ENCODE data around the gene MCF2L.

The MCF2L gene

DNA sequence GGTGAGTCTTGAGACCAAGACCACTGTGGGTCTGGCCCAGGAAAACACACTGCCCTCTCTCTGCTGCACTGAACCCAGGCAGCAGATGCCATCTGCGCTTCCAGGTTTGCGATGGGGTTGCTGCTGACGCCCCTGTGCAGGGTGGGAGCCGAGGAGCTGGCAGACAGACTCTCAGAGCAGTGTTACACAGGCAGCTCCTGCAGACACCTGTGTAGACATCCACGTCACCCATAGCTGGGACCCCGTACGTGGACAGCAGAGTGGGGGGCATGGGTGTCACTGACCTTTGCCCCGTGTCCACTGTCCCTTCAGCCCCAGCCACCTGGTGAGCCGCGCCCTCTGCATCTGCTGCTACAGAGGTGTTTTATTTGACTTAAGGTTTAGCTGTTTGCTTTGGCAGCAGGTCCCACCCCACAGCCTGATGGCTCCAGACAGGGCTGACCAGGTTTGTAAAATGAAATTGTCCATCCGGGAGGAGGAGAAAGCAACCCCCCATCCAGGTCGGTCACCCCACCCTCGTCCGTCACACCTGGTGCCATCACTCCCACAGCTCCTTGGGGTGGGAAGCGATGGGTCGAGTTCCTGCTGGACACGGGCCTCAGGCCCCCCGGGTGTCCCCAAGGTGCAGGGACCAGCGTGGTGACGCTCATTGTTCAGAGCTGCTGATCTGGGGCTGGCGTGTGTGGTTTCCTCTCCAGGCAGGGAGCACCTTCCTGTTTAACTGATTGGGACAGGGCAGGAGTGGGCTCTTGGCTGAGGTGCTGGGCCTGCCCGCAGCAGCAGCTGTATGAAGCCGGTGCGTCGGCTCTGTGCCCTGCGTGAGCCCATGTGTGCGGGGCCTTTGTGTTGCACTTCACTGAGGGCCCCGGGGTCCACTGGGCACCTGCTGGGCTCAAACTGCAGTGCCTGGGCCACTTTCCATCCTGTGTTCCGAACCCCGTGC lies 28.4 kb downstream of the MCF2L start:
- DNase-seq (ENCODE audit: low read depth) = no peak

DNA sequence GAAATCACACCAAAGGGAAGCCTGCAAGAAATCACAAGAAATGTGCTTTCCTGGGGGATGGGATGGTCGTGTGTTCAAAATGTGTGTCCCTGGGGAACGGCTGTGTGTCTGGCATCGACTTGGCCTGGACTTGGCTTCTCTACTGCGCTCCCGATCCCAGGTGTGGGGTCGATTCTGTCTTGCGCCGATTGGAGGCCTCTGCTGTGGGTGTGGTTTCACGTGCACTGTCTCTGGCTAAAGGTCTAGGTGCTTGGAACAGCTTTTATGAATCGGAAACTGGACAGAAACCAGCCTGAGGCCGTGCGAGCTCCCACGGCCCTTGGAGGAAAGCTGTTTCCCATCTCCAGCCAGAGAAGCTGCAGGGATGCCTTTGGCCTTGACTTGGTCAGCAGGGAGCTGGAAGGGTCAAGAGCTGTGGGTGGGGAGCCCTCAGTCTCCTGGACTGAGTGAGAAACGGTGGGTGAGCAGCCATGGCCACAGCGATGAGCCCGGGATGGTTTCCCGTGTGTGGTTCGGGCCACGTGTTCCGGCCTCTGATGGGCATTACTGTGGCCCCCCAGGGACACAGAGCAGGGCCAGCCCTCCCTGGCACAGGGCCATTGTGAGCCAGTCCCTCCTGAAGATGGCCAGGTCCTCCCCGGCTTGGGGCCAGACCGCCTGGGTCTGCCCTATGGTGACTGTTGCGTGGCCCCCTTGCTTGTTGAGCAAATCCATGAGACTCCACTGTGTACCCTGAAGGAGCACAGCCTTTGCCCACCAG lies 29.7 kb downstream of the MCF2L start:
- no peak for DNase-seq (ENCODE audit: low read depth)

DNA sequence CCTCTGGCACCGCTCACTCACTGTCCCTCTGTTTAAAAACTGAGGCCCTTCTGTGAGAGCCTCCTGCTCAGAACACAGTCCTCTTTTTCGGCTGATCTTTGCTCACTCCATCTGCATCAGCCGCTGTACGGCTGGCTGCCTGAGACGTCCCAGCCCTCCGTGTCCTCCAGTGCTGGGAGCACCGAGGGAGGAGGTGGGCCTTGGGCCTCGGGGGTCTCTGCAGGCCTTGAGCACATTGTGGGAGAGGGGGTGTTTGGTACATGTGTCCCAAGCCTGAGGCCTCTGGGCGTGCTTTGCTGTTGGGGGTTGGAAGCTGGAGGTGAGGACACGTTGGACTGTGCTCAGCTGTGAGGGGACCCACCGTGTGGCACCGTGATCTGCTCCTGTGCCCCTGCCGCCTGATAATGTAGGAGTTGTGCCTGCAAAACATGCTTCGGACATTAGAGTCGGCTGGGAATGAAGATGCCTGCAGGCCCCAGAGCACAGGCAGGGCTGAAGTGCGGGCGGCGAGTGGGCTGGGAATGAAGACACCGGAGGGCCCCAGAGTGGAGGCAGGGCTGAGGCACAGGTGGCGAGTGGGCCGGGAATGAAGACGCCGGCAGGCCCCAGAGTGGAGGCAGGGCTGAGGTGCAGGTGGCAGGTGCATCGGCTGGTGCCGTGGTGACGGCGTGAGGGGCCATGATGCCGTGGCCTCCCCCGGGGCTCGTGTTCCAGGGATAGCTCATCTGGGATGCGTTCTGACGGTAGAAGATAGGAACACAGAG lies 30.6 kb downstream of the MCF2L start:
- DNase-seq (ENCODE audit: low read depth) = no peak

- no peak for DNase-seq (ENCODE audit: low read depth)
These were observed 31.6 kb downstream of the MCF2L start for GRCh38 chr13:113000575-113000974.

DNA sequence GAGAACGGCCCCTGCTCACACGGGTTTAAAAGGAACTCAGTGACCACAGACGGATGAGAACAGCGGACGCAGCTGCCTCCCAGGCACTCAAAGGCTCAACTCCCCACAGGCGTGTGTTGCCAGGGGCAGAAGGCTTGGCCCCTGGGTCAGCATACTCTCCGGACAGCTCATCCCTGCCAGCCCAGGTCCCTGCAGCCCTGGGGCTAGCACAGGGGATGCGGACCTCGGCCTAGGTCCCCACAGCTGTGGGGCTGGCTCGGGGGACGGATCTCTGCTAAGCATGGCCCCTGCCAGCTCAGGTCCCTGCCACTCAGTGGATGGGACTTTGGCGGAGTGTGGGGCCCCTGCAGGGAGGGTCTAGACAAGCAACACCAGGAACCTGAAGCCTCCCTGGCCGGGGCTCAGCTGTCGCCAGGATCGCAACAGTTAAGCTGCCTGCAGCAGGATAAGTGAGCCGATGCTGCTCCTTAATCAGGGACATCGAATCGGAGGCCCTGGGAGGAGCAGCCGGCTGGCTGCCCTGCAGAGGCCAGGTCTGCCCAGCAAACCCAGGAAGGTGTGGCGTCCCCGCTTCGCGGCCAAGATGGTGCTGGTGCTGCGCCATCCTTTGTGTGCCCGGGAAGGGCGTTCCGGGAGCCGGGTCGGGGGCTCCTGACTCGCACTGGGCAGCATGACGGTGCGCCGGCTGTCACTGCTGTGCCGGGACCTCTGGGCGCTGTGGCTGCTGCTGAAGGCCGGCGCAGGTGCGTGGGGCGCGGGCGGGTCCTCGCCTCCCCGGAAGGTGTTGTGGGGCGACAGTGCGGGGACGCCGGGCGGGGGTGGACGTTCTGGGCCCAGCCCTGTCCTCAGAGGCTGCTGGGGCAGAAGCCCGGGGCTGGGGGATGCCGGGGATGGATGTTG lies 32.5 kb downstream of the MCF2L start:
- DNase-seq (ENCODE audit: low read depth) = no peak

DNA sequence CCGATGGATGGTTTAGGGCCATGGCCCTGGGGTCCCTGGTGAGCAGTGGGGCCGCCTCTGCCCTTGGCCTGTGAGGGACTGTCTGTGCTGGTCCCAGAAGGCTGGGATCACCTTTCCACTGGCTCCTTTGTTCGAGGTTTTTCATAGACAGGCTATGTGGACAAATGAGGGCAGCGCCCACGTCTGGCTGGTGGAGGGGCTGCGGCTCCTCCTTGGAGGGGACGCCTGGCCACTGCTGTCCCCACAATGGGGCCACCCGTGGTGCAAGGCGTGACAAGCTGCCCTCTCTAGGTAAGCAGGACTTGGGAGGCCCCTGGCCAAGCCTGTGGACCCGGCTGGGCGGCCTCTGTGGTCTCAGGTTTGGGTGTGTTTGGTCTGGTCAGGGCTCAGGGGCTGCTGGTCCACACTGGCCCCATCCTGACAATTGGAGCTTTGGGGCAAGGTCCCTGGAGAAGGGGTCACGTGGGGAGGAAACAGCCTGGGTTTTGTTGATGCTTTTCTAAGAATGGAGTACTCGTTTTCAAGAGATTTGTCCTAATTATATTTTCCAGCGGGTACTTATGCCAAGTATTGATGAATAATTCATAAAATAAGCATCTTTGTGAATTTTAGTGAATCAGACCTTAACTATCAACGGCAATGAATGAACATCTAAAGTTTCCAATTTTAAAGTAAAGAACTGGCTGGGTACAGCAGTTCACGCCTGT lies 33.3 kb downstream of the MCF2L start:
- no peak for DNase-seq (ENCODE audit: low read depth)

DNA sequence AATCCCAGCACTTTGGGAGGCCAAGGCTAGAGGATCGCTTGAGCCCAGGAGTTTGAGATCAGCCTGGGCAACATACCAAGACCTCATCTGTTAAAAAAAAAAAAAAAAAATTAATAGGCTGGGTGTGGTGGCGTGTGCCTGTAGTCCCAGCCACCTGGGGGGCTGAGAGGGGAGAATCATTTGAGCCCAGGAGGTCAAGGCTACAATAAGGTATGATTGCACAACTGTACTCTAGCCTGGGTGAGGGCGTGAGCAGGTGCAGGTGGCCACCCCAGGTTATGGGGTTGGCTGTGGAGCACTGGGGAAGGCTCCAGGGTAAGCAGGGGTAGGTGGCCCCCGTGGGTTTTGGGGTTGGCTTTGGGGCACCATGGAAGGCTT lies 33.9 kb downstream of the MCF2L start:
- DNase-seq (ENCODE audit: low read depth) = no peak

- DNase-seq (ENCODE audit: low read depth) = no peak
These were observed 35.1 kb downstream of the MCF2L start for GRCh38 chr13:113004126-113004525.

DNA sequence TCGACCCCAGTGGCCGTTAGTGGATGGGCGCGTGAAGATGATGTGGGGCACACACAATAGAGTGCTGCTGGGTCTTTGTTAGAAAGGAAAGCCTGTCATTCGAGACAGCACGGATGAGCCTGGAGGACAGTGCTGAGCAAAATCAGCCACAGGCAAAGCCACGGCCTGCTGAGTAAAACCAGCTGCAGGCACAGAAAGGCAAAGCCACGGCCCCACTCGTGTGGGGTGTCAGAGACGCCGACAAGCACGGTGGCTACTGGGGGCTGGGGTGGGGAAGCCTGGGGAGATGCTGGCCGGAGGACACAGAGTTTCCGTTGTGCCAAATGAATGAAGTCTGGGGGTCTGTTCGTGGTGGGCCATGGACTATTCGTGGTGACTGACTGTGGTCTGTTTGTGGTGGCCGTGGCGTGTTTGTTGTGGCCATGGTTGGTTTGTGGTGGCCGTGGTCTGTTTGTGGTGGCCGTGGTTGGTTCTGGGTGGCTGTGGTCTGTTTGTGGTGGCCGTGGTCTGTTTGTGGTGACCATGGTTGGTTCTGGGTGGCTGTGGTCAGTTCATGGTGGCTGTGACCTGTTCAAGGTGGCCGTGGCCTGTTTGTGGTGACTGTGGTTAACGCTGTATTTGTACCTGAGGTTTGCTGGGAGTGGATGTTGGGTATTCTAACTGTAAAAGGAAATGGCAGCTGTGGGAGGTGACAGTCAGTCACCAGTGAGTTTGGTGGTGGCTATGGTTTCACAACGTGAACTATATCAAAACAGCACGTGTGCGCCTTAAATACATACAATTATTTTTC lies 36.3 kb downstream of the MCF2L start:
- no peak for DNase-seq (ENCODE audit: low read depth)

DNA sequence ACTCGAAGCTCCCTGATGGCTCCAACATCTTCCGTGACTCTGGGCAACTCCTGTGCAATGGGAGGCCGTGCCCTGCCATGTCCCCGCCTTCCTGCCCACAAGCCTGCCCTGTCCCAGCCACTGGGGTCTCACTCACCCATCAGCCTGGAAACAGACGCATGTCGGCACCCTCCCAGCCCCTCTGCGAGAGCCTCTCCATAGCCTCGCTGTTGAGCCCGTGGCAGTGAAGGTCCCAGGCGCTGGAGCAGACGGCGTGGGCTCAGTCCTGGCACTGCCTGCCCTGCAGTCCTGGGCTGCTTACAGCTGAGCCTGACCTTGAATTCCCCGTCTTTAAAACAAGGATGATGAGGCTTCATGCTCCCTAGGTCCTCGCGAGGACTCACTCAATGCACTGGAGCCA lies 37.0 kb downstream of the MCF2L start:
- DNase-seq (ENCODE audit: low read depth) = no peak

- no peak for DNase-seq (ENCODE audit: low read depth)
These were observed 37.6 kb downstream of the MCF2L start for GRCh38 chr13:113006660-113007059.

GRCh38 chr13:113008851-113009250 lies 39.8 kb downstream of the MCF2L start:
- DNase-seq (ENCODE audit: low read depth) = no peak

GRCh38 chr13:113009743-113010509 lies 40.9 kb downstream of the MCF2L start:
- DNase-seq (ENCODE audit: low read depth) = no peak

- DNase-seq (ENCODE audit: low read depth) = no peak
These were observed 41.5 kb downstream of the MCF2L start for GRCh38 chr13:113010510-113010865.

GRCh38 chr13:113013303-113013702 lies 44.3 kb downstream of the MCF2L start:
- DNase-seq (ENCODE audit: low read depth) = no peak

DNA sequence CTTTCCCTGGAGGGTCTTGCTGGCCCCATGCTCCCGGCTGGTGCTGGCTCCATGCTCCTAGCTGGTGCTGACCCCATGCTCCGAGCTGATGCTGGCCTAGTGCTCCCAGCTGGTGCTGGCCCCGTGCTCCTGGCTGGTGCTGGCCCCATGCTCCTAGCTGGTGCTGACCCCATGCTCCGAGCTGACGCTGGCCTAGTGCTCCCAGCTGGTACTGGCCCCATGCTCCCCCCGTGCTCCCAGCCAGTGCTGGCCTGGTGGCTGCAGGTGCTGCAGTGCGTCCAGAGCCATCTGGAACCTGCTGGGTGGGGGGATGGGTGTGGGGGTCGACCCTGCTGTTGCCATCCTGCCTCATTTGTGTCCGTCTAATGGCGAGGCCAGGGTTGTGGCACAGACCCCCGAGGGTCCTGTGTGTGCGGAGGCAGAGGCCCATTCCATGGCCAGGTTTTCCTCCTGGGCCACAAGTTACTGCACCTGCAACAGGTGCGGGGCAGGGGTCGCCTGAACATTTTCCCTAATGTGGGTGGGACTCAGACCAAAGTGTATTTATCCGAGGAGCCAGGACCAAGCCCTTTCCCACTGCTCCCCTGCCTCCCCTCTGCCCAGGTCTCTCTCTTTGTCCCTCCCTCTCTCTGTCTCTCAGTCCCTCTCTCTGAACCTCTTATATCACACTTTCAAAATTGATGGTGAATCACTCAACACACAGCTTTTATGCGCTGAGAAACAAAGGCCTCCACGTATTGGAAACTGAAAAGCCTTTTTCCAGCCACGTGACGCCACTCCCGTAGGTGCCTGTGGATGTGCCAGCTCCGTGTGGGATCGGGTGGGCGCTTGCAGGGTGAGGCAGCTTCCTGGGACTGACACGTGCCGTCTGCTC lies 45.1 kb downstream of the MCF2L start:
- no peak for DNase-seq (ENCODE audit: low read depth)

DNA sequence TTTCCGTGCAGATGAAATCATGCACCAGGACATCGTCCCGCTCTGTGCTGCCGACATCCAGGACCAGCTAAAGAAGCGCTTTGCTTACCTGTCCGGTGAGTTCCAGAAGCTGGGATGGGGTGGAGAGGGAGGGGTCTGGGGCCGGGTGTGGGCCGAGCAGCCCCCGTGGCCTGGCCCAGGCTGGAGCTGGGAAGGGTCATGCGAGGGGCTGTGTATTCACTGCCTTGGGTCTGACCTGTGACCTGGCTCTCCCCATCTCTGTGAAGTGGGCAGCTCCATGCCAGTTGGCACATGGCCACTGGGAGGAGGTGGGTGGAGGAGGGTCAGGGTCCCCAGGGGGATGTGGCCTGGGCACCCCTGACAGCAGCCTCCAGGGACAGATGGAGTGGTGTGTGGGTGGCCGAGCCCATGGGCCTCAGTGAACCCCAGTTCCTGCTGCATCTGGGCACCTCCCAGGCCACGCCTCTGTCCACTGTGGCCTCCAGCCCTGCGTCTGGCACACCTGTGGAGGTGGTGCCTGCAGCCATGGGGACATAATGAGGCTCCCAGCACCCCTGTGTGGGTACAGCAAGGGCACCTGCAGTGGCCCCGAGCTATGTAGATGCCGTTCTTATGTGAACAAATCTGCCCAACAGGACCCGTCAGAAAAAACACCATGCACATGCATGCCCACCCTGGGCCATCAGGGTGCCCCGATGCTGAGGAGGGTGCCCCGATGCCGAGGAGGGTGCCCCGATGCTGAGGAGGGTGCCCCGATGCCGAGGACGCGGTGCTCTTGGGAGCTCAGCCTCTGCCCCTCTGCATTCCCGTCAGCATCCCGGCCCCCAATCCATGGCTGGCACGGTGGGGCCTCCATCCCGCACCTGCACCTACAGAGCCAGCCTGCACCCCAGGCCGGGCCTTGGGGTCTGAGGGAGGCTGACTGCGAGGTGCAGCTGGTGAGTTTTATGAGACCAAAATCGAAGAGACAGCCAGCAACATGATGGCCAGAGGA lies 46.0 kb downstream of the MCF2L start:
- no peak for DNase-seq (ENCODE audit: low read depth)
